Fibroblast of the aortic adventitia (primary cell): ENCODE measurements around the gene SPINK13. TPM values are rescaled to one million over a fixed set of nuclear protein-coding genes. Genes with fewer than 3 reads are reported as not detected.
"Not testable (repeated sequence)": the region's sequence is repeated elsewhere in the genome, so short reads cannot be mapped to it uniquely, and the experiment has no call there.

Source experiments
- DNase-seq: peaks from one replicate; pipeline ENCODE4 v3.0.0-alpha.2; 2010; ENCODE audit warnings: low read depth
- H3K4me3 ChIP-seq: 2 replicates; pipeline ENCODE4 v1.5.1; 2011; ENCODE audit warnings: low read depth, mild to moderate bottlenecking, control low read depth, low read length, moderate library complexity
- CTCF ChIP-seq: IDR thresholded peaks from 2 replicates; pipeline ENCODE4 v1.5.1; 2011; ENCODE audit warnings: mild to moderate bottlenecking, low read length, control low read depth, inconsistent platforms; ENCODE audit not compliant: insufficient read depth
- total RNA-seq: library from RNA; depleted of rRNA; stranded (reverse); fragments of >200 nt; gene quantifications from 2 replicates; pipeline ENCODE4 v1.2.3, GENCODE V29; 2012; ENCODE audit warnings: low replicate concordance

Gene SPINK13
- total RNA-seq, 1 donor = not detected

GRCh38 chr5:148237785-148238417, 30.7 kb upstream of the SPINK13 start:
- H3K4me3 ChIP-seq = no peak overlapping the region
- DNase-seq = no peak
- TF ChIP-seq CTCF = no peak

- no peak for DNase-seq
- TF ChIP-seq CTCF = no peak
- no peak within 1 kb of the TSS for H3K4me3 ChIP-seq
Observed at GRCh38 chr5:148238418-148238794, 30.2 kb upstream of the SPINK13 start, which contains the start of gene MARCOL. TSS of gene MARCOL (plus strand) at chr5:148238525. CDS start at chr5:148238598, 73 bp downstream.

GRCh38 chr5:148248894-148249293, 19.7 kb upstream of the SPINK13 start:
- no peak overlapping the region for H3K4me3 ChIP-seq
- TF ChIP-seq CTCF = no peak
- no peak for DNase-seq

- no peak overlapping the region for H3K4me3 ChIP-seq
- no peak for TF ChIP-seq CTCF
- no peak for DNase-seq
Observed at GRCh38 chr5:148255456-148255855, 13.1 kb upstream of the SPINK13 start.

- H3K4me3 ChIP-seq = no peak overlapping the region
- TF ChIP-seq CTCF = no peak
- no peak for DNase-seq
Observed at GRCh38 chr5:148259288-148259687, 9.3 kb upstream of the SPINK13 start.

- TF ChIP-seq CTCF = no peak
- no peak for DNase-seq
- no peak overlapping the region for H3K4me3 ChIP-seq
Observed at GRCh38 chr5:148261221-148261620, 7.4 kb upstream of the SPINK13 start.

GRCh38 chr5:148267962-148268361, 632 bp upstream of the SPINK13 start:
- no peak for DNase-seq
- no peak for TF ChIP-seq CTCF
- no peak overlapping the region for H3K4me3 ChIP-seq

- not testable (repeated sequence) for H3K4me3 ChIP-seq, DNase-seq
Observed at GRCh38 chr5:148275129-148275528, 6.5 kb downstream of the SPINK13 start.

GRCh38 chr5:148280893-148281292, 12.3 kb downstream of the SPINK13 start:
- DNase-seq, H3K4me3 ChIP-seq: not testable (repeated sequence)

- not testable (repeated sequence) for H3K4me3 ChIP-seq
Observed at GRCh38 chr5:148281336-148281735, 12.7 kb downstream of the SPINK13 start.

More at GRCh38 chr5:148281336-148281735, 12.7 kb downstream of the SPINK13 start:
- DNase-seq = not testable (repeated sequence)
